ENCODE results near the gene BTBD9.

The BTBD9 gene

GRCh38 chr6:38493931-38494547 lies 145.7 kb downstream of the BTBD9 start:
- DNase-seq: peak; percentile 66 to 85

DNA sequence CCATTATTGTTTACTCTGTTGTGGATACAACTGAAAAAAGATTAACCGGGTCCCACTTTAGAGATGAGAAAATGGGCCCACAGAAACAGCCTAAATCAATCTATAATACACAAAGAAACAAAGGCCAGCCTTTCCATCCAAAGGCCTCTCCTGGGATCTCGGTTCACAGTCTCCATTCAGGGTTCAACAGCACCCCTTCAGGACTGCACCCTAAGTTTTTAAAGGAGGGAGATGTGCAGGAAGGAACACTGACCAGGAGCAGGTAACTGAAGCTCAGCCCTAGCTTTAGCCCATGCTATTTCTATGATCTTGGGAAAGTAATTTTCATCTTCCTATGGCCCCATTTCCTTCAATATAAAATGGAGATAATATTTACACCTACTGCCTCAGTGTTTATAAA lies 147.7 kb downstream of the BTBD9 start:
- TF ChIP-seq GATA1 (IDR thresholded peaks at IDR 0.05; ENCODE audit: low read depth, low read length): no peak
- DNase-seq: no peak

More at GRCh38 chr6:38493931-38494547, 145.7 kb downstream of the BTBD9 start:
- TF ChIP-seq GATA1 (IDR thresholded peaks at IDR 0.05; ENCODE audit: low read depth, low read length) (no peak), POLR2A (IDR thresholded peaks at IDR 0.05; ENCODE audit: low read length) (no peak)

- DNase-seq: no peak
- TF ChIP-seq GATA1 (IDR thresholded peaks at IDR 0.05; ENCODE audit: low read depth, low read length) (no peak), POLR2A (IDR thresholded peaks at IDR 0.05; ENCODE audit: low read length) (no peak)
Measured at GRCh38 chr6:38489951-38490350, 149.8 kb downstream of the BTBD9 start.

GRCh38 chr6:38487423-38487822 lies 152.3 kb downstream of the BTBD9 start:
- TF ChIP-seq GATA1 (IDR thresholded peaks at IDR 0.05; ENCODE audit: low read depth, low read length) (no peak), POLR2A (IDR thresholded peaks at IDR 0.05; ENCODE audit: low read length) (no peak)
- no peak for DNase-seq

- TF ChIP-seq GATA1 (IDR thresholded peaks at IDR 0.05; ENCODE audit: low read depth, low read length) (no peak), POLR2A (IDR thresholded peaks at IDR 0.05; ENCODE audit: low read length) (no peak)
- DNase-seq: no peak
Measured at GRCh38 chr6:38485488-38485887, 154.2 kb downstream of the BTBD9 start.

DNA sequence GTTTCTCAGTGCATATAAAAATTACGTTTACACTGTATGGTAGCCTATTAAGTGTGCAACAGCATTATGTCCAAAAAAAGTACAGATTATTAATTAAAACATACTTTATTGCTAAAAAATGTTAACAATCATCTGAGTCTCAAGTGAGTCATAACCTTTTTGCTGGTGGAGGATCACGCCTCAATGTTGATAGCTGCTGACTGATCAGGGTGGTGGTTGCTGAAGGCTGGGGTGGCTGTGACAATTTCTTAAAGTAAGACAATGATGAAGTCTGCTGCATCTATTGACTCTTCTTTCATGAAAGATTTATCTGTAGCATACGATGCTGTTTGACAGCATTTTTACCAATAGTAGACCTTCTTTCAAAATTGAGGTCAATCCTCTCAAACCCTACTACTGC lies 155.1 kb downstream of the BTBD9 start:
- no peak for TF ChIP-seq POLR2A (IDR thresholded peaks at IDR 0.05; ENCODE audit: low read length)
- no peak for TF ChIP-seq GATA1 (IDR thresholded peaks at IDR 0.05; ENCODE audit: low read depth, low read length)
- DNase-seq: no peak

DNA sequence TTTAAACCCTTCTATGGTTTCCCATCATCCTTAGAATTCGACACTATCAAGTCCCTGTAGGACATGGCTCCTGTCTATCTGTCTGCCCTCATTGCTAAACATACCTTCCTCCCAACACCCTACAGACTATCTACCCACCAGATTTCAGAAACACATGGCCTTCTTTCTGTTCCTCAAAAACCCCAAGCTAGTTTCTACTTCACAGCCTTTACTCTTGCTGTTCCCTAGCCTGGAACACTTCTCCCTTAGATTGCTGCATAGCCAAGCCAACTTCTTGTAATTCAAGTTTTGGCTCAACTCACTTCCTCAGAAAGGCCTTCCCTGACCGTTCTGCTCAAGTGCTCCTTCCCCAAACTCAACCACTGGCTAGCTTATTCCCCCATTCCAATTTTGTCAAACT lies 156.2 kb downstream of the BTBD9 start:
- TF ChIP-seq GATA1 (IDR thresholded peaks at IDR 0.05; ENCODE audit: low read depth, low read length): no peak
- no peak for TF ChIP-seq POLR2A (IDR thresholded peaks at IDR 0.05; ENCODE audit: low read length)
- DNase-seq: no peak

- no peak for DNase-seq
- TF ChIP-seq POLR2A (IDR thresholded peaks at IDR 0.05; ENCODE audit: low read length): no peak
- TF ChIP-seq GATA1 (IDR thresholded peaks at IDR 0.05; ENCODE audit: low read depth, low read length): no peak
Measured at GRCh38 chr6:38482466-38482865, 157.3 kb downstream of the BTBD9 start.

DNA sequence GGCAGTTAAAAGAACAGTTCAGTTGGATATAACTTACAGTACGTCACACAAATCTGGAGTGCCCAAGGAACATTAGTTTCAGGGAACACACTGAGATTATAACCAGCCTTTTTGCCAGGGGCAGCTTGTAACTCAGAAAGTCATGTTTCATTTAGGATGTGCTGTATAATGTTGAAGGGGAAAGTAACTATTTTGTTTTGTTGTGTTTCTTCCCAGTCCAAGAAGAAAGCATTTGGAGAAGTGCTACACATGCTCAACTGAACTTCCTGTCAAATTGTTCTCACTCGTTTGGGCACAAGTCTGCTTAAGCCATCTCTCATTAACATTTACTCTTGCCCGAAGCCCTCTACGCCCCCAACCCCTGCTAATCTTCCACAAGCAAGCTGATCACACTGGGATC lies 157.9 kb downstream of the BTBD9 start:
- DNase-seq: no peak
- TF ChIP-seq GATA1 (IDR thresholded peaks at IDR 0.05; ENCODE audit: low read depth, low read length): no peak
- TF ChIP-seq POLR2A (IDR thresholded peaks at IDR 0.05; ENCODE audit: low read length): no peak

DNA sequence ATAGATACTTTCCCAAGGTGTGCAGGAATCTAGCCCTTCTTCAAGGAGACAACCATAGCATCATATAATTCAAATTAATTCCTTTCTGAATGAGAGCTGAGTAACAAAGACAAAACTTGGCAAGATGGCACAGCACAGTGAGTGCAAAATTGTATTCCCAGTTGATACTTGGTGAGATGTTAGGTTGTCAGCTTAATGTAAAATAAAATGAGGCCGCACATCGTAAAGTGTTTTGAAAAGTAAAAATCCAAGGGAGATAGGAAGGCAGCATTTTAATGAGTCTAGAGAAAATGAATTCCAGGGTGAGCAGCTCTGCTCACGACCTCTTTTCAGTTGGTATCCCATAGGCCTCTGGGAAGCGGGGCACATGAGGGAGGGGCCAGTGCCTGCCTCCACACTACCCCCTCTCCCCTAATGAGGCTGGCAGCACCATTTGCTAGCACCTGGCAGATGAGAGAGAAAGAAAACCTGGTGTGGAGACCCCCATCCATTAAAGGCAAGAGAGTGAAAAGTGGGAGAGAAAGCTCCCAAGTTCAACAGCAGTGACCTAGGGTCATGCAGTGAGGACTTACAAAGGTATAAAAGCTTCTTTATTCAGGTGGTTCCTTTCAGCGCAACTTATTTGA lies 158.4 kb downstream of the BTBD9 start:
- no peak for DNase-seq
- TF ChIP-seq POLR2A (IDR thresholded peaks at IDR 0.05; ENCODE audit: low read length) (no peak), GATA1 (IDR thresholded peaks at IDR 0.05; ENCODE audit: low read depth, low read length) (no peak)

GRCh38 chr6:38480036-38480435 lies 159.7 kb downstream of the BTBD9 start:
- DNase-seq: no peak
- TF ChIP-seq GATA1 (IDR thresholded peaks at IDR 0.05; ENCODE audit: low read depth, low read length) (no peak), POLR2A (IDR thresholded peaks at IDR 0.05; ENCODE audit: low read length) (no peak)

GRCh38 chr6:38479331-38479730 lies 160.4 kb downstream of the BTBD9 start:
- TF ChIP-seq POLR2A (IDR thresholded peaks at IDR 0.05; ENCODE audit: low read length) (no peak), GATA1 (IDR thresholded peaks at IDR 0.05; ENCODE audit: low read depth, low read length) (no peak)
- DNase-seq: no peak

DNA sequence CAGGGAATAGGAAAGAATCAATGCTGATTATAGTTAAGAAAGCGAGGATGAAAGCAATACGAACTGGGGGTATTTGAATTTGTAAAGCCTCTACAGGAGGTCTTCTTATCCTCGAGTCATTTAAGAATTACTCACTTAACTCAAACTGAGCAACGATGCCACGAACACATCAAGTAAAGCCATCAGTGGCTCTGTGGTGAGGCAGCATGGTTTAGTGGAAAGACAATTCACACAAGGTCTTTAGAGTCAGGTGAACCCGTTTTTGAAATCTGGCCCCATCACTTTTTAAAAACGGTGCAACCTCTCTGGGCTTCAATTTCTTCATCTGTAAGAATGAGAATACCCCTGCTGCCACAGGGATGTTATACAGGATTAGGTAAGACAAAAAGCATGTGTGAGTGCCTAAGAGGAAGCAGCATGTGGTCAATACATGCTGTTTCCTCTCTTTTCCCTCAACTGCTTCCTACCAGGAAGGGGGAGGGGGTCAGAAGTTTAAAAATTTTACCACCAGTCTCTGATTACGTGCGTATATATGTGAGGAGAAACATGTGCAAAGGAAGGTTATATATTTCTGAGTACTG lies 162.0 kb downstream of the BTBD9 start:
- no peak for TF ChIP-seq POLR2A (IDR thresholded peaks at IDR 0.05; ENCODE audit: low read length)
- TF ChIP-seq GATA1 (IDR thresholded peaks at IDR 0.05; ENCODE audit: low read depth, low read length): no peak
- DNase-seq: no peak

DNA sequence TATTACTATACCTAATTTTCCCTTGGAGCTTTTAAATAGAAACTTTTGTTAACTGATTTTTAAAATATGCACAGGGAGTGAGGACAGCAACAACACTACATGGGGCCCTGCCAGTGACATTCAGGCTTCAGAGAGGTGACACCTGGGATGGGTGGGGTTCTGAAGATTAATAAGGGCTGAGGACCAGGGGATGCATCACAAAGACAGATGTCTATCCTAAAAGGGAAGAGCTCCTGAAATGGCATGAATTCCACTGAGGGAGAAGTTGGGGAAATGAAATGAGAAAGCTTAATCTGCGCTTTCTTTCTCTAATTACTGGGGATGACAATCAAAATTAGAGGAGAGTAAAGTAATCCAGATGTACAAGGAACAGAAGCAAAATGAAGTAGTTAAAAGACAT lies 162.8 kb downstream of the BTBD9 start:
- TF ChIP-seq GATA1 (IDR thresholded peaks at IDR 0.05; ENCODE audit: low read depth, low read length) (no peak), POLR2A (IDR thresholded peaks at IDR 0.05; ENCODE audit: low read length) (no peak)
- DNase-seq: no peak

DNA sequence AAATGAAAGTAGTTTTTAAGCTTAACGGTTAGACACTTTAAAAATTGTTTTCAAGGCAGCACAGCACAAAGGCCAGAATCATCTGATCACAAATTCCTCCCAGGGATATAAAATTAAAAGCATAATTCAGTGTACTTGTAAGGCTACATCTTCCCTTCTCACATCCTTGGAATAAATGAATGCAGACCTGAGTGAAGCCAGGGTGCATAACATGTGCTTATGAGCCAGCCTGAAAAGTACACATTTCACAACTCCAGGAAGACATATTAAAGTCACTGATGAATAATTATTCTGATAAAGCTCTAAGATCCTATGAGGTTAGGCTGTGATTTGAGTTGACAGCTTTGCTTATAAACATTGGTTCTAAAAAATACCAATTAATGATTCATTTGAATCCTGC lies 163.6 kb downstream of the BTBD9 start:
- no peak for DNase-seq
- TF ChIP-seq GATA1 (IDR thresholded peaks at IDR 0.05; ENCODE audit: low read depth, low read length): no peak

All from erythroblast (primary cell).